GM12878 (cell line): ENCODE data around the gene EGFR. TPM values are rescaled to one million over a fixed set of nuclear protein-coding genes. Genes with fewer than 3 reads are reported as not detected.
A peak's percentile ranks its signal among the peaks of the same experiment; 100 is the strongest.

ENCODE experiments used
- ATAC-seq: fragments of 200-7000 bp; cut with Tn5 transposase; 3 replicates; pipeline ENCODE4 v1.9.1; 2020; ENCODE audit warnings: mild to moderate bottlenecking, moderate library complexity
- BruUV-seq: library from RNA; stranded (reverse); fragments of 400-500 nt; replicated peaks from 2 replicates; lab custom pipeline; 2021; lab: Mats Ljungman, UMichigan
- CTCF ChIA-PET: fragments of 300-600 bp; sonication (Branson Sonifier 250); formaldehyde crosslinking; extraction: SDS; loops from one replicate; lab custom pipeline; 2021; ENCODE audit warnings: inconsistent platforms; lab: Yijun Ruan, JAX
- POLR2A ChIA-PET: fragments of 350-600 bp; formaldehyde crosslinking; extraction: SDS; loops from one replicate; lab custom pipeline; 2021; ENCODE audit warnings: inconsistent platforms; lab: Charles Lee
- RAD21 ChIA-PET: fragments of 300-600 bp; sonication (Branson Sonifier 250); formaldehyde crosslinking; loops from one replicate; lab custom pipeline; 2023; ENCODE audit warnings: antibody characterized with exemption; ENCODE audit not compliant: unreplicated experiment; lab: Charles Lee
- SMC1A ChIA-PET: fragments of 300-600 bp; sonication (Branson Sonifier 250); formaldehyde crosslinking; loops from one replicate; lab custom pipeline; 2023; ENCODE audit not compliant: unreplicated experiment, uncharacterized antibody; lab: Charles Lee
- DNase-seq: peaks from one replicate; pipeline ENCODE4 v3.0.0-alpha.2; 2011; ENCODE audit warnings: low read depth, low spot score
- FAIRE-seq: peaks from 3 replicates; lab custom pipeline; 2011; peaks lifted over from hg19 to GRCh38; lab: Jason Lieb, UNC
- H2AFZ ChIP-seq: 2 replicates; pipeline ENCODE4 v1.6.0; 2011; ENCODE audit warnings: low read depth, low read length, control low read depth; ENCODE audit not compliant: control insufficient read depth
- H3K27ac ChIP-seq: 2 replicates; pipeline ENCODE4 v1.5.1; 2011; ENCODE audit warnings: control low read depth; ENCODE audit not compliant: control insufficient read depth, insufficient read depth
- H3K27me3 ChIP-seq, 2 experiments: replicated peaks in 1 of 2; 2 replicates each; pipeline versions ENCODE4 v1.6.0 to v1.6.1; 2011; ENCODE audit warnings: low read length in 1 of 2; ENCODE audit not compliant: control insufficient read depth in 2 of 2, insufficient read depth in 2 of 2
- H3K36me3 ChIP-seq, 2 experiments: 2 replicates each; pipeline ENCODE4 v1.5.1; 2011; ENCODE audit warnings: low read length in 1 of 2; ENCODE audit not compliant: control insufficient read depth in 2 of 2, insufficient read depth in 2 of 2
- H3K4me1 ChIP-seq: 2 replicates; pipeline ENCODE4 v1.6.1; 2011; ENCODE audit warnings: mild to moderate bottlenecking, low read length, moderate library complexity, mixed read lengths; ENCODE audit not compliant: control insufficient read depth, insufficient read depth
- H3K4me2 ChIP-seq: 2 replicates; pipeline ENCODE4 v1.6.0; 2011; ENCODE audit warnings: control low read depth; ENCODE audit not compliant: control insufficient read depth, insufficient read depth
- H3K4me3 ChIP-seq: fragments of 200-600 bp; sonication (generic); 2 replicates; pipeline ENCODE4 v1.5.1; 2016
- H3K79me2 ChIP-seq: 2 replicates; pipeline ENCODE4 v1.6.0; 2011; ENCODE audit warnings: low read length; ENCODE audit not compliant: control insufficient read depth, insufficient read depth
- H3K9ac ChIP-seq: 2 replicates; pipeline ENCODE4 v1.8.0; 2011; ENCODE audit warnings: low read length, control low read depth, mixed read lengths; ENCODE audit not compliant: control insufficient read depth, insufficient read depth
- H3K9me3 ChIP-seq: replicated peaks from 3 replicates; pipeline ENCODE4 v1.5.1; 2011; ENCODE audit warnings: mild to moderate bottlenecking, low read length; ENCODE audit not compliant: control insufficient read depth, insufficient read depth
- H4K20me1 ChIP-seq: 2 replicates; pipeline ENCODE4 v1.6.0; 2011; ENCODE audit not compliant: control insufficient read depth, insufficient read depth
- ASH2L ChIP-seq: fragments of 300-600, 200-600 bp; sonication (generic); IDR thresholded peaks from 2 replicates; pipeline ENCODE4 v1.6.1; 2017; ENCODE audit warnings: low read depth, mild to moderate bottlenecking, borderline replicate concordance
- DPF2 ChIP-seq: fragments of 450-650 bp; IDR thresholded peaks from 2 replicates; pipeline ENCODE4 v1.6.1; 2017; ENCODE audit warnings: mild to moderate bottlenecking
- E2F4 ChIP-seq: IDR thresholded peaks from 2 replicates; pipeline ENCODE4 v1.6.1; 2012; ENCODE audit warnings: low read depth, low read length, improper control_type of control experiment
- HCFC1 ChIP-seq: fragments of 150-350 bp; IDR thresholded peaks from 2 replicates; pipeline ENCODE4 v1.6.1; 2014; ENCODE audit warnings: low read length
- NFIC ChIP-seq: IDR thresholded peaks from 2 replicates; pipeline ENCODE4 v1.6.1; 2012; ENCODE audit warnings: low read depth, mild to moderate bottlenecking, inconsistent platforms, low read length, moderate library complexity
- NR2C1 ChIP-seq: fragments of 450-650 bp; IDR thresholded peaks from 2 replicates; pipeline ENCODE4 v1.6.1; 2017; ENCODE audit warnings: antibody characterized with exemption, mild to moderate bottlenecking, moderate library complexity
- POLR2AphosphoS2 ChIP-seq: IDR thresholded peaks from 2 replicates; pipeline ENCODE4 v1.6.1; 2011; ENCODE audit warnings: low read depth, mild to moderate bottlenecking, low read length, improper control_type of control experiment, moderate library complexity
- RCOR1 ChIP-seq: conservative IDR thresholded peaks from 2 replicates; pipeline ENCODE4 v1.6.1; 2012; ENCODE audit warnings: low read depth, low read length, improper control_type of control experiment
- SMARCA5 ChIP-seq: fragments of 450-650 bp; IDR thresholded peaks from 2 replicates; pipeline ENCODE4 v1.6.1; 2017; ENCODE audit warnings: mild to moderate bottlenecking
- SREBF2 ChIP-seq: IDR thresholded peaks from 2 replicates; pipeline ENCODE4 v1.6.1; 2012; ENCODE audit warnings: mild to moderate bottlenecking, low read length
- TAF1 ChIP-seq: IDR thresholded peaks from 2 replicates; pipeline ENCODE4 v1.6.1; 2011; ENCODE audit warnings: mild to moderate bottlenecking, low read depth, low read length, borderline replicate concordance
- WGBS: methylation state at CpG from one replicate; pipeline ENCODE4 v1.1.6; 2016; ENCODE audit warnings: low lambda C conversion rate; ENCODE audit not compliant: insufficient replicate concordance, insufficient coverage; ENCODE audit errors: missing lambda C conversion rate; 5-methylcytosine and 5-hydroxymethylcytosine counted together
- in situ Hi-C: fragments of 300-500 bp; cut with MboI; formaldehyde crosslinking; loops from 9 replicates; pipeline ENCODE4 v1.14.3; 2018; ENCODE audit warnings: mixed read lengths
- intact Hi-C: fragments of 100-400 bp; cut with micrococcal nuclease; formaldehyde crosslinking; loops from one replicate; pipeline ENCODE4 v1.14.2; 2022; ENCODE audit not compliant: unreplicated experiment
- polyA plus RNA-seq, 11 experiments: library from polyadenylated mRNA; depleted of rRNA in 4 of 11; unstranded in 6 of 11; stranded (reverse) in 5 of 11; fragments of >200 nt; fragmentation: Nextera tagmentation in 4 of 11; fragmentation: Illumina TruSeq in 1 of 11; extraction: Ambion mirVana in 4 of 11; extraction: Trizol in 1 of 11; gene quantifications; 1 replicate in 1 of 11; 2 replicates in 10 of 11; pipeline versions ENCODE4 v1.2.1 to v1.2.3, GENCODE V29; 2011 to 2016; ENCODE audit warnings: inconsistent platforms in 2 of 11, missing spikeins in 2 of 11, low read depth in 1 of 11
- total RNA-seq, 4 experiments: library from RNA; depleted of rRNA in 3 of 4; stranded (reverse); fragments of >200 nt in 3 of 4; fragmentation: Illumina TruSeq in 1 of 4; extraction: Trizol in 1 of 4; gene quantifications; 2 replicates each; pipeline versions ENCODE4 v1.2.1 to v1.2.3, GENCODE V29; 2013 to 2021
- TF ChIP-seq, protein P1 (sequence below): fragments of 450-650 bp; formaldehyde crosslinking; IDR thresholded peaks from 2 replicates; pipeline ENCODE4 v1.5.0; 2022; ENCODE audit warnings: mild to moderate bottlenecking, missing genetic modification characterization
- TF ChIP-seq, protein P2 (sequence below): fragments of 450-650 bp; IDR thresholded peaks from 2 replicates; pipeline ENCODE4 v1.6.1; 2017; ENCODE audit warnings: mild to moderate bottlenecking

EGFR gene
- total and polyA plus RNA-seq, 10 of the 15 experiments (the other 5 are each of a cell fraction or from before 2014, with no cell fraction given): 0.01 to 0.31 TPM; not detected in 8

DNA sequence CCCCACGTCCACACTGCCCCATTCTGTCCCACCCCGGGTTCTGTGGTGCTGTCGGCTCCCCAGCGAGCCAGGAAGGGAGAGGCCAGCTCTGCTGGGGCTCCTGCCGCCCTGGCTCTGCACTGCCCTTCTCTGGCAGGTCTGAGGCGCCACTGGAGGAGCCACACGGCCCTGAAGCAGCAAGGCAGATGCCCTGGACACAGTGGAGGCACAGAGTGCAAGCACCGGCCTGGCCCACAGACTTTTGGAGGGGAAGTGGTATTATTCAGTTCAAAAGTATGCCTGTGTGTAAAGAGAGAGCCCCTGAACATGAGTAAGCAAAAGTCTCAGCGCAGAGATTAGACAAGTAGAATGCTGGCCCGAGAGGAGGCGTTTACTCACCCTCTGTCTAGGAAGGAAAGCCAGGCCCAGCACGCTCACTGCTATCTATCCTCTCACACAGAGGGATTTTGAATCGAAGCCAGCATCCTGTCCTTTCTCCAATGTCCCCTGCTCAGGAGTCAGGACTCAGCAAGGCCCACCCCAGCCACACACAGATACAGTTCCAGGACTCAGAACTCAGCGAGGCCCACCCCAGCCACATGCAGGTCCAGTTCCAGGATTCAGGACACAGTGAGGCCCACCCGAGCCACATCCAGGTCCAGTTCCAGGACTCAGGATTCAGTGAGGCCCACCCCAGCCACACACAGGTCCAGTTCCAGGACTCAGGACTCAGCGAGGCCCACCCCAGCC is 115.0 kb downstream of the EGFR start:
- Histone ChIP-seq H3K4me2 (no peak overlapping the region), H3K36me3 (no peaks in the 10 kb centered on the region), H3K4me3 (no peak overlapping the region), H3K9me3 (peaks cover 1% of the 10 kb centered on the region; the same call in 1 of the 3 replicates), H3K27me3 (no peaks in the 10 kb centered on the region), H3K79me2 (no peaks in the 10 kb centered on the region), H3K9ac (no peak overlapping the region), H4K20me1 (no peaks in the 10 kb centered on the region), H3K27ac (no peak overlapping the region), H2AFZ (no peak overlapping the region), H3K4me1 (peaks cover 3% of the 10 kb centered on the region; the same call in 1 of the 2 replicates)
- FAIRE-seq (no peak), ATAC-seq (peak; percentile 15), DNase-seq (no peak)
- SMC1A ChIA-PET: interaction anchor here (0.9 to 1.4 kb wide), 4 partner anchors 8 to 113 kb away, joined by 3 to 7 read pairs (median 6); no protein-coding TSS in a partner anchor
- intact Hi-C loops (no loop called here), in situ Hi-C loops (no loop called here)
- CTCF ChIA-PET: interaction anchor here (0.7 to 1.5 kb wide), 5 partner anchors 9 to 121 kb away, joined by 3 to 6 read pairs (median 4); no protein-coding TSS in a partner anchor
- POLR2A ChIA-PET: interaction anchor here (1.6 kb wide), 1 partner anchor 375 kb away, joined by 3 read pairs; the partner anchor contains the start of gene SEC61G
- no TSS peak for BruUV-seq
- RAD21 ChIA-PET: interaction anchor here (0.7 to 1.6 kb wide), 5 partner anchors 8 to 345 kb away, joined by 3 to 5 read pairs (median 5); no protein-coding TSS in a partner anchor
- TF ChIP-seq E2F4 (no peak), ASH2L (no peak), POLR2AphosphoS2 (no peak), NR2C1 (no peak), SMARCA5 (no peak), HCFC1 (no peak), NFIC (no peak), RCOR1 (no peak), SREBF2 (no peak), DPF2 (no peak), TAF1 (no peak)
- TF ChIP-seq, protein P1, sequence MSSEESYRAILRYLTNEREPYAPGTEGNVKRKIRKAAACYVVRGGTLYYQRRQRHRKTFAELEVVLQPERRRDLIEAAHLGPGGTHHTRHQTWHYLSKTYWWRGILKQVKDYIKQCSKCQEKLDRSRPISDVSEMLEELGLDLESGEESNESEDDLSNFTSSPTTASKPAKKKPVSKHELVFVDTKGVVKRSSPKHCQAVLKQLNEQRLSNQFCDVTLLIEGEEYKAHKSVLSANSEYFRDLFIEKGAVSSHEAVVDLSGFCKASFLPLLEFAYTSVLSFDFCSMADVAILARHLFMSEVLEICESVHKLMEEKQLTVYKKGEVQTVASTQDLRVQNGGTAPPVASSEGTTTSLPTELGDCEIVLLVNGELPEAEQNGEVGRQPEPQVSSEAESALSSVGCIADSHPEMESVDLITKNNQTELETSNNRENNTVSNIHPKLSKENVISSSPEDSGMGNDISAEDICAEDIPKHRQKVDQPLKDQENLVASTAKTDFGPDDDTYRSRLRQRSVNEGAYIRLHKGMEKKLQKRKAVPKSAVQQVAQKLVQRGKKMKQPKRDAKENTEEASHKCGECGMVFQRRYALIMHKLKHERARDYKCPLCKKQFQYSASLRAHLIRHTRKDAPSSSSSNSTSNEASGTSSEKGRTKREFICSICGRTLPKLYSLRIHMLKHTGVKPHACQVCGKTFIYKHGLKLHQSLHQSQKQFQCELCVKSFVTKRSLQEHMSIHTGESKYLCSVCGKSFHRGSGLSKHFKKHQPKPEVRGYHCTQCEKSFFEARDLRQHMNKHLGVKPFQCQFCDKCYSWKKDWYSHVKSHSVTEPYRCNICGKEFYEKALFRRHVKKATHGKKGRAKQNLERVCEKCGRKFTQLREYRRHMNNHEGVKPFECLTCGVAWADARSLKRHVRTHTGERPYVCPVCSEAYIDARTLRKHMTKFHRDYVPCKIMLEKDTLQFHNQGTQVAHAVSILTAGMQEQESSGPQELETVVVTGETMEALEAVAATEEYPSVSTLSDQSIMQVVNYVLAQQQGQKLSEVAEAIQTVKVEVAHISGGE: no peak
- TF ChIP-seq, protein P2, sequence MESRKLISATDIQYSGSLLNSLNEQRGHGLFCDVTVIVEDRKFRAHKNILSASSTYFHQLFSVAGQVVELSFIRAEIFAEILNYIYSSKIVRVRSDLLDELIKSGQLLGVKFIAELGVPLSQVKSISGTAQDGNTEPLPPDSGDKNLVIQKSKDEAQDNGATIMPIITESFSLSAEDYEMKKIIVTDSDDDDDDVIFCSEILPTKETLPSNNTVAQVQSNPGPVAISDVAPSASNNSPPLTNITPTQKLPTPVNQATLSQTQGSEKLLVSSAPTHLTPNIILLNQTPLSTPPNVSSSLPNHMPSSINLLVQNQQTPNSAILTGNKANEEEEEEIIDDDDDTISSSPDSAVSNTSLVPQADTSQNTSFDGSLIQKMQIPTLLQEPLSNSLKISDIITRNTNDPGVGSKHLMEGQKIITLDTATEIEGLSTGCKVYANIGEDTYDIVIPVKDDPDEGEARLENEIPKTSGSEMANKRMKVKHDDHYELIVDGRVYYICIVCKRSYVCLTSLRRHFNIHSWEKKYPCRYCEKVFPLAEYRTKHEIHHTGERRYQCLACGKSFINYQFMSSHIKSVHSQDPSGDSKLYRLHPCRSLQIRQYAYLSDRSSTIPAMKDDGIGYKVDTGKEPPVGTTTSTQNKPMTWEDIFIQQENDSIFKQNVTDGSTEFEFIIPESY: no peak
- WGBS: 29% methylated on average over 16 of the region's 16 CpGs
